Measurements from ENCODE around the gene CASP3.
A peak's percentile ranks its signal among the peaks of the same experiment; 100 is the strongest.
"Not testable (repeated sequence)": the region's sequence is repeated elsewhere in the genome, so short reads cannot be mapped to it uniquely, and the experiment has no call there.

CASP3 gene

DNA sequence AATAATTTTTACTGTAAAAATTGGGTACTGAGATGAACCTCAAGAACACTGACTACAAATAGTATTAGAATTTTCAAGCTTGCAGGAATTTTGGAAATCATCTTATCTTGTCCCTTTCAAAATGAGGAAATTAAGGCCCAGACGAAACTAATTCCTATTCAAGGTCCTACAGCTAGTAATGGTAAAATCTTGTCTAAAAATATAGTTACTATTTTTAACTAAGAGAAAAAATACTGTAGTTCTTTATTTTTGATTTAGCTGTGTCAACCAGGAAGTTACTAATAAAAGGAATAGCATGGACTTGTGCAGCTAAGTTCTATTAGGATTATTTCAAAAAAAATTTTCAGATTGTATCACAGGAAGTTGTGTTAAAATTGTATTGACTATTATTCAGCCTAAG lies 13.0 kb upstream of the CASP3 start:
- Histone ChIP-seq H3K9ac (ENCODE audit: low read depth, low read length) (no peak overlapping the region), H3K36me3 (ENCODE audit: insufficient read depth, low read length) (peaks cover 27% of the 10 kb centered on the region), H3K27me3 (ENCODE audit: insufficient read depth, low read length) (no peaks in the 10 kb centered on the region), H3K4me1 (ENCODE audit: insufficient read depth, low read length) (peaks cover 4% of the 10 kb centered on the region), H3K4me3 (ENCODE audit: low read length) (no peak overlapping the region), H3K9me3 (ENCODE audit: insufficient read depth, low read depth, low read length) (no peaks in the 10 kb centered on the region), H3K27ac (ENCODE audit: low read depth, low read length) (no peak overlapping the region)
- WGBS: 100% methylated on average over 1 of the region's 1 CpG

DNA sequence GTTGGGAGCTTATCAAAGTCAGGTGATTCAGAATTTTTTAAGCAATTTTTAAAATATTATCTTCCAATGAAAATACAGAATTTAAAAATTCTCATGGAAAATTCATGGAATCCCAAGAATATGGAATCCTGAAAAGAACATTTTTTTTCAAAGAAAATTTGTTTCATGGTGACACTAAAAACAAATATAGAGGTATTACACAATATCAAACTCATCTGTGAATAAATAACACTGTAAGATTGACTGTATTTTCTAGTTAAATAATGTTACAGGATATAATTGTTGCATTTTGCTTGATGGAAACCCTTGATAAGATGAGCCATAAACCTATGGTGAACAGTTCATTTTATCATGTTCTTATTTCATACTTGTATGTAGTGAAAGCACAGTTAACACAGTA lies 11.7 kb upstream of the CASP3 start:
- Histone ChIP-seq H3K4me1 (ENCODE audit: insufficient read depth, low read length) (peaks cover 4% of the 10 kb centered on the region), H3K9me3 (ENCODE audit: insufficient read depth, low read depth, low read length) (no peaks in the 10 kb centered on the region), H3K36me3 (ENCODE audit: insufficient read depth, low read length) (peaks cover 19% of the 10 kb centered on the region), H3K9ac (ENCODE audit: low read depth, low read length) (no peak overlapping the region), H3K27me3 (ENCODE audit: insufficient read depth, low read length) (no peaks in the 10 kb centered on the region), H3K27ac (ENCODE audit: low read depth, low read length) (no peak overlapping the region), H3K4me3 (ENCODE audit: low read length) (no peak overlapping the region)

DNA sequence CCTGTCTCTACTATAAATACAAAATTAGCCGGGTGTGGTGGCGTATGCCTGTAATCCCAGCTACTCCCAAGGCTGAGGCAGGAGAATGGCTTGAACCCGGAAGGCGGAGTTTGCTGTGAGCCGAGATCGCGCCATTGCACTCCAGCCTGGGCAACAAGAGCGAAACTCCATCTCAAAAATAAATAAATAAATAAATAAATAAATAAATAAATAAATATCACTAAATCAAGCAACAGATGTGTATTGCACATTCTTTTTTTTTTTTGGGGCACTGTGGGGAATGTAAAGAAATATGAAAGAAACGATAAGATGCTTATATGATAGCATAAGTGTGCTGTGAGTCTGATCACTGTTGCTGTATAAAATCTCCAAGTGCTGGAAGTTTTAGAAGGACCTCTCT lies 8.6 kb upstream of the CASP3 start:
- H3K36me3 ChIP-seq (ENCODE audit: insufficient read depth, low read length): peaks cover 15% of the 10 kb centered on the region
- H3K4me1 ChIP-seq (ENCODE audit: insufficient read depth, low read length); H3K9ac ChIP-seq (ENCODE audit: low read depth, low read length); H3K4me3 ChIP-seq (ENCODE audit: low read length); H3K9me3 ChIP-seq (ENCODE audit: insufficient read depth, low read depth, low read length); H3K27me3 ChIP-seq (ENCODE audit: insufficient read depth, low read length); H3K27ac ChIP-seq (ENCODE audit: low read depth, low read length): not testable (repeated sequence)
- WGBS: 98% methylated on average over 8 of the region's 9 CpGs

DNA sequence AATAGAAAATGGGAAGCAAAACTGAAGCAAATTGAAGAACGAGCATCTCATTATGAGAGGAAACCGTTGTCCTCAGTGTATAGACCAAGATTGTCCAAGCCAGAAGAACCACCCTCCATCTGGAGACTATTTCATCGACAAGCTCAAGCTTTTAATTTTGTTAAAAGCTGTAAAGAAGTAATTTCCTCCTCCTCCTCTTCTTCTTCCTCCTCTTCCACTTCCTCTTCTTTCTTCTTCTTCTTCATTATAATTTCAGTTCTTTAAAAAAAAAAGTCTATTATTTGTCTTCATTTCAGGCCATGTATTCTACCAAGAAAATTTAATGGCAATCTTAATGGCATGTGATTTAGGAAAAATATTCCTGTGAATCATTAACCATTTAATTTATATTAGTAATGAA lies 7.9 kb upstream of the CASP3 start:
- Histone ChIP-seq H3K4me1 (ENCODE audit: insufficient read depth, low read length) (peaks cover 3% of the 10 kb centered on the region), H3K4me3 (ENCODE audit: low read length) (no peak overlapping the region), H3K9me3 (ENCODE audit: insufficient read depth, low read depth, low read length) (no peaks in the 10 kb centered on the region), H3K9ac (ENCODE audit: low read depth, low read length) (no peak overlapping the region), H3K27ac (ENCODE audit: low read depth, low read length) (no peak overlapping the region), H3K36me3 (ENCODE audit: insufficient read depth, low read length) (peaks cover 15% of the 10 kb centered on the region), H3K27me3 (ENCODE audit: insufficient read depth, low read length) (no peaks in the 10 kb centered on the region)
- WGBS: 93% methylated on average over 3 of the region's 3 CpGs

DNA sequence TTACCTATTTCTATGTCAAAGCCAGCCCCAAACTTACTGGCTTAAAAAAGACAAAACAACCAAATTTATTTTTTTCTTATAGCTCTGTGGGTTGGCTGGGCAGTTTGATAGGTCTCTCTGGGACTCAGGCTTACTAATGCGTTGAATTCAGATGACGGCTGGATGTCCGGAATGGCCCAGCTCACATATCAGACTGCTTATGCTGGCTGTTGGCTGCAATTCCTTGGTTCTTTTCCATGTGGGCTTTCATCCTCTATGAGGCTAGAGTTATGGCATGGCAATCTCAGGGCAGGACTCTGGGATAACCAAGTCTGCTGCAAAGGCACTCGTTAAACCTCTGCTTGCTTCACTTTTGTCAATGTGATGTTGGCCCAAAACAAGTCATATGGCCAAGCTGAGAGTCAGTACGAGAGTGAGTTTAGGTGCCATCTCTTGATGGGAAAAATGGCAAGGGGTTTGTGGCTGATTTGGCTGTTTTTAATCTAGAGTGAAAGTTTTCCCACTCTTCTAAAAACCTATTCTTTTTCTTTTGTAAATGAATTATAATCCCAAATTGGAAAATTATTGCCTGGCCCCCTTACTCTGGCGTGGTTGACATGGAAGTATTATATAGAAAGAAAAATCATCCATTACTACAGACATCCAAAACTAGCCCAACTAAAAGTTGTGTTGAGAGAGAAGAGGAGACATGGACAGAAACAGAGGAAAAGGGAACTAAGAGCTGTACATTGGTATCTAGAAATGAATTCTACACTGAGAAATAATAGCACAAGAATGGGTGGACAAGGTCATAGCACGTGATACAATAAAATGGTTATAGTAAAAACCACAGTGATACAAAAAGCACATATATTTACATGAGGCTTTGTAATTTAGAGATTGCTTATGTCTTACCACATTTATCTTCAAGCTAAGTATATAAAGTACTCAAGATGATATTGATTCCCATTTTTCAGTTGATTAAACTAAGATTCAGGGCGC lies 6.9 kb upstream of the CASP3 start:
- Histone ChIP-seq H3K4me1 (ENCODE audit: insufficient read depth, low read length) (peaks cover 8% of the 10 kb centered on the region), H3K27ac (ENCODE audit: low read depth, low read length) (no peak overlapping the region), H3K9me3 (ENCODE audit: insufficient read depth, low read depth, low read length) (no peaks in the 10 kb centered on the region), H3K36me3 (ENCODE audit: insufficient read depth, low read length) (peaks cover 14% of the 10 kb centered on the region), H3K4me3 (ENCODE audit: low read length) (no peak overlapping the region), H3K27me3 (ENCODE audit: insufficient read depth, low read length) (no peaks in the 10 kb centered on the region), H3K9ac (ENCODE audit: low read depth, low read length) (no peak overlapping the region)
- WGBS: 94% methylated on average over 6 of the region's 8 CpGs

DNA sequence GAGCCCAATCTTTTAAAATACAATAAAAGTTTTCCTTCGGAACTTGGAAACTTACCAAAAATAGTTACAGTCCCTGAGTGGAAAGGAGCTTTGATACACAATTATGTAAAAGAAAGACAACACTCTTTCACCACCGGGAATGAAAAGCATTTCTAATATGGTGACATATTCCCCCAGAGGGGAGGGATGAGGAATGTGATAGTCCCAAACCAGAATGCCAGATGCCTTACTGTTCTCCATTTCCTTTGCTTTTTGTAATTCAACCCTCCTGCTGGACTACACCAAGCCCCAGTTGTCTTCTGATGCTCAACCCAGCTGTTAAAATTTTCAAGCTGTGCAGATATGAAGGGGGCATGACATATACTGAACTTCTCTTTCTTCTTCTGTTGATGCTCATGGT lies 4.4 kb upstream of the CASP3 start:
- 100% methylated on average over 1 of the region's 2 CpGs for WGBS
- H3K27ac ChIP-seq (ENCODE audit: low read depth, low read length): no peak overlapping the region
- no peak overlapping the region for H3K9ac ChIP-seq (ENCODE audit: low read depth, low read length)
- no peak overlapping the region for H3K4me3 ChIP-seq (ENCODE audit: low read length)
- no peaks in the 10 kb centered on the region for H3K9me3 ChIP-seq (ENCODE audit: insufficient read depth, low read depth, low read length)
- no peaks in the 10 kb centered on the region for H3K36me3 ChIP-seq (ENCODE audit: insufficient read depth, low read length)
- H3K4me1 ChIP-seq (ENCODE audit: insufficient read depth, low read length): peaks cover 12% of the 10 kb centered on the region
- no peaks in the 10 kb centered on the region for H3K27me3 ChIP-seq (ENCODE audit: insufficient read depth, low read length)

DNA sequence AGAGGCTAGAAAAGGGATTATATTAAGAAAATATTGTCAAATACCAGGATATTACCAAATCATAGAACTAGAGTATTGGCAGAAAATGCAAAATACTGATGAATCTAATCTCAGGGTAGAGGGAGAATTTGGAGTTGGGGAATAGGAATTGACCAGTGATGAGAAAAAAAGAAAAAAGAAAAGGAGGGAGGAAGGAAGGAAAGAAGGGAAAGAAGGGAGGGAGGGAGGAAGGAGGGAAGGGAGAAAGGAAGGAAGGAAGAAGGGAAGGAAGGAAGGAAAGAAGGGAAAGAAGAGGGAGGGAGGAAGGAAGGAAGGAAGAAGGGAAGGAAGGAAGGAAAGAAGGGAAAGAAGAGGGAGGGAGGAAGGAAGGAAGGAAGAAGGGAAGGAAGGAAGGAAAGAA lies 3.4 kb upstream of the CASP3 start:
- not testable (repeated sequence) for H3K9me3 ChIP-seq (ENCODE audit: insufficient read depth, low read depth, low read length); H3K27ac ChIP-seq (ENCODE audit: low read depth, low read length); H3K9ac ChIP-seq (ENCODE audit: low read depth, low read length); H3K27me3 ChIP-seq (ENCODE audit: insufficient read depth, low read length); H3K36me3 ChIP-seq (ENCODE audit: insufficient read depth, low read length); H3K4me3 ChIP-seq (ENCODE audit: low read length)
- H3K4me1 ChIP-seq (ENCODE audit: insufficient read depth, low read length): peaks cover 14% of the 10 kb centered on the region

DNA sequence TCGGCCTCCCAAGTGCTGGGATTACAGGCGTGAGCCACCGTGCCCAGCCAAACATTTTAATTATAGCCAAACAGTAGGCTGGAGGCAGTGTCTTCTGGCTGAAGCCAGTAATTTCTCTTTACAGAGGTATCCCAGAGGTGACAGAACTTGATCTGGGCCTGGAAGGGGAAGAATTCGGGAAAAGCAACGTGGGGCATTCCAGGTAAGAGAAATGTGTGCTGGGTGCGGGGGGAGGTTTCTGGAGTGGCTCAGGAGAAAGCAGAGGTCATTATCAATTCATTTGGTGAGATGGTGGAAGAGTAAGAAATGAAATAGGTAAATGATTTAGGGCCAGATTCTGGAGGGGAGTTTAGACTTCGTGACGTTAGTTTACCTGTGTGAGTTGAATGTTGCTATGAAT lies 2.7 kb upstream of the CASP3 start:
- Histone ChIP-seq H3K4me1 (ENCODE audit: insufficient read depth, low read length) (peaks cover 22% of the 10 kb centered on the region), H3K9me3 (ENCODE audit: insufficient read depth, low read depth, low read length) (no peaks in the 10 kb centered on the region), H3K27ac (ENCODE audit: low read depth, low read length) (no peak overlapping the region), H3K9ac (ENCODE audit: low read depth, low read length) (no peak overlapping the region), H3K4me3 (ENCODE audit: low read length) (no peak overlapping the region), H3K36me3 (ENCODE audit: insufficient read depth, low read length) (no peaks in the 10 kb centered on the region), H3K27me3 (ENCODE audit: insufficient read depth, low read length) (no peaks in the 10 kb centered on the region)
- WGBS: 76% methylated on average over 8 of the region's 8 CpGs

DNA sequence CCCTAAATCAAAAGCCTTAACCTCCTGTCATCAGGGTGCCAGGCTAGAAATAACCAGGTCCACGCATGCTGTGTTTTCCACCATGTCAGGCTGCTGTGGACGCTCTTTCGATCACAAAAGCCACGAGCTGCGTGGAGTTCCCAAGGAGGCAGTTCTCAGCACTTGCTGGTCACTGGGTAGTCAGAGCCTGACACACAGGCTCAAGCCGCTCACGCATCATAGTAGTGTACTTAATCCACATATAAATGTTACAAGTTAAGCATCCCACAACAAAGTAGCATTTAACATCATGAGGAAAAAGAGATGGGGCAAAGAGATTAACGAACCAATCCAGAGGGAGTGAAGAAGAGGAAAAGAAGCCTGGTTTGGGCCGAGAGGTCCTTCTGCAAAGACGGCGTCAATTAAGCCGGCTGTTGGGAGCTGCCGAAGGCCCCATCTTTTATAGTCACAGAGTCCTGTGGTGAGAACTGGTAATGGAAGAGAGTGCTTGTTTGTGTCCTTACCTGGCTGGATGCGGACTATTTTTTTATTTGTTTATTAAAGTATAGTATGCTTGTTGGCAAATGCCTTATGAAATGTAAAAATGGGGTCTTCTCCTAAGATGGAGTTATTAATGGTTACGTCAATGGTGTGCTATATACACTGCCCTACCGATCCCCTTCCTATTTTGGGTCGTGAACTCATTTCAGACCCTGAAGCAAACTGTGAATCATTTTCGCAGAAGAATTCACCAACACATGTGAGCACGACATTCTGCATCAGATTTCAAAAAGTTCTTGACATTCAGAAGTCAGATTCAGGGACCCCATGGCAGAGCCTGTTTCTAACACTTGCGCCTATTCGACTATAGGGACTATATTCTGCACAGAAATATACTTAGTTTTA lies 966 bp upstream of the CASP3 start:
- WGBS: 54% methylated on average over 19 of the region's 21 CpGs
- Histone ChIP-seq H3K27ac (ENCODE audit: low read depth, low read length) (peak overlapping the region; percentile 91), H3K36me3 (ENCODE audit: insufficient read depth, low read length) (peaks cover 14% of the 10 kb centered on the region), H3K9me3 (ENCODE audit: insufficient read depth, low read depth, low read length) (no peaks in the 10 kb centered on the region), H3K4me3 (ENCODE audit: low read length) (peak overlapping the region; percentile 68), H3K27me3 (ENCODE audit: insufficient read depth, low read length) (no peaks in the 10 kb centered on the region), H3K9ac (ENCODE audit: low read depth, low read length) (peak overlapping the region; percentile 86), H3K4me1 (ENCODE audit: insufficient read depth, low read length) (peaks cover 35% of the 10 kb centered on the region)

DNA sequence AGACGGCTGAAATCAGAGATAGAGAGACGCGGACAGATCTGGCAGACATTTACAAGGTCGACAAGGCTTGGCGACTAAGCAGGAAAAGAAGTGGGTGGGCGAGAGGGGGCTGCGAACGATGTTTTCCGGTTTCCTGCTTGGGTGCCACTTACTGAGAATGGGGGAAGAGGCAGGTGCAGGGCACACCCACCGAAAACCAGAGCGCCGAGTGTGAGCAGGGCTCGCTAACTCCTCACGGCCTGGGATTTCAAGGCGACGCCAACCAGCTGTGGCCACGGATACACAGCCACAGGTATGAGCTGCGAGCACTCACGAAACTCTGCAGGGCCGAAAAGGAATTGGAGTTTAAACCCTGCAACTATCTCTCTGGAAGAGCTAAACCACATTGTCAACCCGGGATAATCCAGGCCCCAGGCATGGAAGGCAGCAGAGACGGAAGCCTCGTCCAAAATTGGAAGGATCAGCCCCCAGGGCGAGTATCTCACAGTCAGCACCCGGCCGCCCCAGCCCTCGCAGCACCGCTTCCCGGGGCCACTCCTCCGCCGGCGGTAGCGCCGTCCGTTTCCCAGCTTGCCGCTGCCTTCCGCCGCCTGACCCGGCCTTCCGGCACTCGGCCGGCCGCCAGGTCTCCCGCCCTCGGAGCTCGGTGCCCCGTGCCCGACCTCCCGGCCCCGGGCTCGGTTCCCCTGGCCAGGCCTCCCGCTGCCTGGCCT lies 778 bp downstream of the CASP3 start:
- H3K9me3 ChIP-seq (ENCODE audit: insufficient read depth, low read depth, low read length): no peaks in the 10 kb centered on the region
- H3K4me1 ChIP-seq (ENCODE audit: insufficient read depth, low read length): peaks cover 51% of the 10 kb centered on the region
- no peaks in the 10 kb centered on the region for H3K27me3 ChIP-seq (ENCODE audit: insufficient read depth, low read length)
- H3K9ac ChIP-seq (ENCODE audit: low read depth, low read length): peak overlapping the region; percentile 78
- H3K27ac ChIP-seq (ENCODE audit: low read depth, low read length): peak overlapping the region; percentile 90
- H3K36me3 ChIP-seq (ENCODE audit: insufficient read depth, low read length): peaks cover 14% of the 10 kb centered on the region
- peak overlapping the region; percentile 75 for H3K4me3 ChIP-seq (ENCODE audit: low read length)
- WGBS: under 1% methylated on average over 52 of the region's 52 CpGs

DNA sequence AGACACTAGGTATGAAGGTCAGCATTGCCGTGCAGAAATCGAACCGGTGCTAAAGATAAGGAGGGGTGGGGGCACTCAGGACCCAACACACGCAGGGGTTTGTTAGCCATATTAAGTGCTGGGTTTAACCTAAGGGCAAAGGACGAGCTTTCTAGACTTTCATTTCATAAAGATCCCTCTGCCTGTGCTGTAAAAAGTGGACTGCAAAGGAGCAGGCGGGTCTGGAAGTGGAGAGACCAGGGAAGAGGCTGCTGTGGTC lies 1.3 kb downstream of the CASP3 start:
- Histone ChIP-seq H3K36me3 (ENCODE audit: insufficient read depth, low read length) (peaks cover 14% of the 10 kb centered on the region), H3K9me3 (ENCODE audit: insufficient read depth, low read depth, low read length) (no peaks in the 10 kb centered on the region), H3K4me1 (ENCODE audit: insufficient read depth, low read length) (peaks cover 53% of the 10 kb centered on the region), H3K27ac (ENCODE audit: low read depth, low read length) (peak overlapping the region; percentile 36; the same call in 1 of the 2 replicates), H3K27me3 (ENCODE audit: insufficient read depth, low read length) (no peaks in the 10 kb centered on the region), H3K4me3 (ENCODE audit: low read length) (peak overlapping the region; percentile 75), H3K9ac (ENCODE audit: low read depth, low read length) (peak overlapping the region; percentile 78)
- 2% methylated on average over 6 of the region's 6 CpGs for WGBS

All from HUES64 (cell line).